CD8-positive, alpha-beta memory T cell (primary cell): Measurements from ENCODE around the gene FCMR. TPM values are rescaled to one million over a fixed set of nuclear protein-coding genes. Genes with fewer than 3 reads are reported as not detected.
"Not testable (repeated sequence)": the region's sequence is repeated elsewhere in the genome, so short reads cannot be mapped to it uniquely, and the experiment has no call there.

Source experiments
- CTCF ChIA-PET: fragments of 350-600 bp; sonication (Branson Sonifier 250); formaldehyde crosslinking; loops from one replicate; lab custom pipeline; 2021; ENCODE audit warnings: antibody characterized with exemption; lab: Charles Lee
- POLR2A ChIA-PET: fragments of 350-600 bp; sonication (Branson Sonifier 250); formaldehyde crosslinking; loops from one replicate; lab custom pipeline; 2021; ENCODE audit warnings: antibody characterized with exemption; lab: Charles Lee
- DNase-seq, 5 donors: peaks; one replicate each; pipeline versions ENCODE4 v3.0.0 to v3.0.0-alpha.2; 2020 to 2022; ENCODE audit warnings: mixed read lengths in 1 of 5
- H3K27ac ChIP-seq: one replicate; pipeline ENCODE4 v1.7.0; 2013; ENCODE audit warnings: low read depth, mild to moderate bottlenecking, low read length, moderate library complexity
- H3K27me3 ChIP-seq: 2 replicates; pipeline ENCODE4 v1.7.0; 2013; ENCODE audit warnings: low read length, mild to moderate bottlenecking; ENCODE audit not compliant: insufficient read depth, poor library complexity, severe bottlenecking
- H3K36me3 ChIP-seq: 2 replicates; pipeline ENCODE4 v1.7.0; 2013; ENCODE audit warnings: mild to moderate bottlenecking, low read length, moderate library complexity; ENCODE audit not compliant: insufficient read depth
- H3K4me1 ChIP-seq: 2 replicates; pipeline ENCODE4 v1.7.0; 2013; ENCODE audit warnings: mild to moderate bottlenecking, low read length, moderate library complexity; ENCODE audit not compliant: insufficient read depth
- H3K4me3 ChIP-seq: 2 replicates; pipeline ENCODE4 v1.7.0; 2013; ENCODE audit warnings: mild to moderate bottlenecking, low read length
- H3K9me3 ChIP-seq: 2 replicates; pipeline ENCODE4 v1.7.0; 2013; ENCODE audit warnings: mild to moderate bottlenecking, low read length
- H3K27ac Mint-ChIP-seq, 8 donors: one replicate each; pipeline ENCODE4 v1.8.0; 2020 to 2021; ENCODE audit warnings: mixed read lengths in 8 of 8, mild to moderate bottlenecking in 6 of 8, inconsistent platforms in 3 of 8, moderate library complexity in 3 of 8
- H3K27me3 Mint-ChIP-seq, 2 donors: one replicate each; pipeline ENCODE4 v1.8.0; 2020 to 2021; ENCODE audit warnings: mixed read lengths in 2 of 2, mild to moderate bottlenecking in 1 of 2, moderate library complexity in 1 of 2
- H3K36me3 Mint-ChIP-seq, 3 donors: one replicate each; pipeline ENCODE4 v1.8.0; 2020 to 2021; ENCODE audit warnings: mixed read lengths in 3 of 3, inconsistent platforms in 1 of 3, mild to moderate bottlenecking in 1 of 3
- H3K4me1 Mint-ChIP-seq, 3 donors: one replicate each; pipeline ENCODE4 v1.8.0; 2020 to 2021; ENCODE audit warnings: mixed read lengths in 3 of 3, inconsistent platforms in 1 of 3, mild to moderate bottlenecking in 1 of 3
- H3K4me3 Mint-ChIP-seq, 7 donors: one replicate each; pipeline ENCODE4 v1.8.0; 2020 to 2021; ENCODE audit warnings: mixed read lengths in 7 of 7, mild to moderate bottlenecking in 6 of 7, moderate library complexity in 4 of 7, inconsistent platforms in 2 of 7
- H3K9me3 Mint-ChIP-seq, 5 donors: one replicate each; pipeline ENCODE4 v1.8.0; 2020 to 2022; ENCODE audit warnings: mixed read lengths in 5 of 5, mild to moderate bottlenecking in 3 of 5, moderate library complexity in 2 of 5, inconsistent platforms in 1 of 5
- polyA plus RNA-seq: library from polyadenylated mRNA; unstranded; fragments of 300-500 nt; fragmentation: Illumina TruSeq; gene quantifications from one replicate; pipeline ENCODE4 v1.2.3, GENCODE V29; 2021
- total RNA-seq, 2 experiments: library from RNA; stranded (reverse); gene quantifications; one replicate each; pipeline ENCODE4 v1.2.3, GENCODE V29; 2021

FCMR gene
- total and polyA plus RNA-seq, 3 experiments from 2014 or later = 75.1 to 574 (median 75.6) TPM

GRCh38 chr1:206929524-206929923 is 7.8 kb upstream of the FCMR start:
- Mint-ChIP-seq H3K4me1 (peaks cover 43 to 56% (median 50%) of the 10 kb centered on the region in 3 donors), H3K9me3 (no peaks in the 10 kb centered on the region), H3K36me3 (no peaks in the 10 kb centered on the region), H3K27ac (peak overlapping the region; percentile 78 to 98 (median 92)), H3K4me3 (peak overlapping the region in 5 of 7 donors; percentile 3 to 69 (median 32)), H3K27me3 (peaks cover 0 to 2% of the 10 kb centered on the region in 2 donors)
- ChIA-PET CTCF (interaction anchor here (2.7 to 10.0 kb wide), 2 partner anchors 10 to 16 kb away, joined by 12 to 138 read pairs; no protein-coding TSS in a partner anchor), POLR2A (no interaction called here)
- Histone ChIP-seq H3K36me3 (no peaks in the 10 kb centered on the region), H3K4me1 (peaks cover 45% of the 10 kb centered on the region), H3K9me3 (no peaks in the 10 kb centered on the region), H3K27me3 (no peaks in the 10 kb centered on the region), H3K4me3 (no peak overlapping the region), H3K27ac (no peak overlapping the region)
- DNase-seq = no peak

GRCh38 chr1:206926286-206926685 is 4.5 kb upstream of the FCMR start:
- H3K27me3 ChIP-seq = no peaks in the 10 kb centered on the region
- ChIA-PET CTCF (interaction anchor here (0.9 to 10.0 kb wide), 6 partner anchors 10 to 192 kb away, joined by 3 to 138 read pairs (median 6); no protein-coding TSS in a partner anchor), POLR2A (interaction anchor here (0.8 kb wide), 1 partner anchor 9 kb away, joined by 3 read pairs; no protein-coding TSS in a partner anchor)
- H3K27ac ChIP-seq = no peak overlapping the region
- Mint-ChIP-seq H3K9me3 (no peaks in the 10 kb centered on the region), H3K4me1 (peaks cover 31 to 39% (median 32%) of the 10 kb centered on the region in 3 donors), H3K27ac (peak overlapping the region in 5 of 8 donors; percentile 47 to 80 (median 69)), H3K27me3 (no peaks in the 10 kb centered on the region), H3K36me3 (peaks cover 0 to 6% (median 0%) of the 10 kb centered on the region in 3 donors), H3K4me3 (no peak overlapping the region)
- H3K4me3 ChIP-seq = no peak overlapping the region
- no peaks in the 10 kb centered on the region for H3K9me3 ChIP-seq
- DNase-seq = no peak
- H3K36me3 ChIP-seq = no peaks in the 10 kb centered on the region
- peaks cover 61% of the 10 kb centered on the region for H3K4me1 ChIP-seq

GRCh38 chr1:206925106-206925736 is 3.5 kb upstream of the FCMR start:
- peak overlapping the region; percentile 27 for H3K27ac ChIP-seq
- Mint-ChIP-seq H3K4me1 (peaks cover 28 to 35% (median 29%) of the 10 kb centered on the region in 3 donors), H3K36me3 (peaks cover 3 to 16% (median 8%) of the 10 kb centered on the region in 3 donors), H3K4me3 (no peak overlapping the region), H3K27ac (no peak overlapping the region), H3K9me3 (no peaks in the 10 kb centered on the region), H3K27me3 (no peaks in the 10 kb centered on the region)
- POLR2A ChIA-PET = interaction anchor here (0.5 to 1.5 kb wide), 8 partner anchors 13 to 396 kb away, joined by 3 to 7 read pairs (median 4); partner anchors contain the start of gene CD55
- no peaks in the 10 kb centered on the region for H3K9me3 ChIP-seq
- H3K4me1 ChIP-seq = peaks cover 51% of the 10 kb centered on the region
- H3K27me3 ChIP-seq = no peaks in the 10 kb centered on the region
- H3K4me3 ChIP-seq = no peak overlapping the region
- no peaks in the 10 kb centered on the region for H3K36me3 ChIP-seq
- peak; percentile 32 to 83 (median 63) for DNase-seq
- CTCF ChIA-PET = interaction anchor here (0.8 to 10.0 kb wide), 11 partner anchors 8 to 199 kb away, joined by 3 to 138 read pairs (median 5); partner anchors contain the start of gene IL20

- H3K27me3 ChIP-seq = no peaks in the 10 kb centered on the region
- H3K36me3 ChIP-seq = no peaks in the 10 kb centered on the region
- H3K4me1 ChIP-seq = peaks cover 45% of the 10 kb centered on the region
- no peaks in the 10 kb centered on the region for H3K9me3 Mint-ChIP-seq
- no peaks in the 10 kb centered on the region for H3K27me3 Mint-ChIP-seq
- H3K4me3 Mint-ChIP-seq = no peak overlapping the region
- H3K9me3 ChIP-seq = no peaks in the 10 kb centered on the region
- peak in 1 of 5 donors; percentile 56 for DNase-seq
- H3K27ac Mint-ChIP-seq = no peak overlapping the region
- peaks cover 26 to 32% (median 29%) of the 10 kb centered on the region in 3 donors for H3K4me1 Mint-ChIP-seq
- CTCF ChIA-PET = interaction anchor here (0.8 to 10.0 kb wide), 11 partner anchors 9 to 198 kb away, joined by 3 to 138 read pairs (median 5); partner anchors contain the start of gene IL20
- H3K36me3 Mint-ChIP-seq = peaks cover 7 to 20% (median 13%) of the 10 kb centered on the region in 3 donors
- H3K4me3 ChIP-seq = peak overlapping the region; percentile 81
- POLR2A ChIA-PET = interaction anchor here (0.9 to 1.5 kb wide), 5 partner anchors 16 to 397 kb away, joined by 3 to 5 read pairs (median 3); partner anchors contain the start of gene CD55
- H3K27ac ChIP-seq = peak overlapping the region; percentile 7
Observed at GRCh38 chr1:206924592-206925105, 2.9 kb upstream of the FCMR start.

GRCh38 chr1:206923961-206924557 is 2.3 kb upstream of the FCMR start:
- H3K27ac ChIP-seq = peak overlapping the region; percentile 7
- peaks cover 24 to 32% (median 27%) of the 10 kb centered on the region in 3 donors for H3K4me1 Mint-ChIP-seq
- H3K4me3 Mint-ChIP-seq, DNase-seq, H3K27me3 ChIP-seq, H3K27ac Mint-ChIP-seq, H3K9me3 ChIP-seq, H3K27me3 Mint-ChIP-seq, H3K36me3 ChIP-seq, H3K9me3 Mint-ChIP-seq: not testable (repeated sequence)
- H3K36me3 Mint-ChIP-seq = peaks cover 7 to 23% (median 13%) of the 10 kb centered on the region in 3 donors
- CTCF ChIA-PET = interaction anchor here (0.8 to 10.0 kb wide), 9 partner anchors 9 to 198 kb away, joined by 3 to 138 read pairs (median 5); partner anchors contain the start of gene IL20
- POLR2A ChIA-PET = interaction anchor here (1.5 to 3.7 kb wide), 3 partner anchors 15 to 189 kb away, joined by 5 to 22 read pairs (median 5); no protein-coding TSS in a partner anchor
- peak overlapping the region; percentile 81 for H3K4me3 ChIP-seq
- peaks cover 44% of the 10 kb centered on the region for H3K4me1 ChIP-seq

GRCh38 chr1:206923009-206923960 is 1.5 kb upstream of the FCMR start:
- H3K36me3 ChIP-seq = no peaks in the 10 kb centered on the region
- CTCF ChIA-PET = interaction anchor here (0.8 to 3.5 kb wide), 9 partner anchors 9 to 197 kb away, joined by 3 to 74 read pairs (median 5); no protein-coding TSS in a partner anchor
- H3K9me3 ChIP-seq = no peaks in the 10 kb centered on the region
- H3K27me3 Mint-ChIP-seq = no peaks in the 10 kb centered on the region
- POLR2A ChIA-PET = interaction anchor here (2.0 to 3.7 kb wide), 2 partner anchors 9 to 15 kb away, joined by 8 to 22 read pairs; no protein-coding TSS in a partner anchor
- H3K27me3 ChIP-seq = no peaks in the 10 kb centered on the region
- H3K4me1 Mint-ChIP-seq = peaks cover 29 to 36% (median 31%) of the 10 kb centered on the region in 3 donors
- no peak overlapping the region for H3K27ac Mint-ChIP-seq
- DNase-seq = peak; percentile 36 to 90 (median 78)
- H3K36me3 Mint-ChIP-seq = peaks cover 10 to 28% (median 14%) of the 10 kb centered on the region in 3 donors
- H3K4me3 ChIP-seq = peak overlapping the region; percentile 81
- H3K9me3 Mint-ChIP-seq = no peaks in the 10 kb centered on the region
- H3K27ac ChIP-seq = peak overlapping the region; percentile 71
- H3K4me1 ChIP-seq = peaks cover 51% of the 10 kb centered on the region
- H3K4me3 Mint-ChIP-seq = no peak overlapping the region
